HepG2 (cell line): ENCODE results near the gene UNC79. TPM values are rescaled to one million over a fixed set of nuclear protein-coding genes. Genes with fewer than 3 reads are reported as not detected.

Experiments
- ATAC-seq: fragments of 200-7000 bp; cut with Tn5 transposase; 3 replicates; pipeline ENCODE4 v1.9.1; 2020; ENCODE audit warnings: mild to moderate bottlenecking, moderate library complexity
- BruUV-seq: library from RNA; stranded (reverse); fragments of 400-500 nt; replicated peaks from 2 replicates; lab custom pipeline; 2021; lab: Mats Ljungman, UMichigan
- CTCF ChIA-PET: fragments of 300-600 bp; formaldehyde crosslinking; extraction: SDS; loops from one replicate; lab custom pipeline; 2021; ENCODE audit warnings: low total read pairs, inconsistent platforms, low intra/inter-chr PET ratio; lab: Yijun Ruan, JAX
- POLR2A ChIA-PET: fragments of 350-600 bp; sonication (Branson Sonifier 250); formaldehyde crosslinking; loops from one replicate; lab custom pipeline; 2020; ENCODE audit warnings: antibody characterized with exemption, inconsistent platforms; lab: Yijun Ruan, JAX
- DNase-seq: peaks from one replicate; pipeline ENCODE4 v3.0.0-alpha.2; 2015; ENCODE audit warnings: low spot score
- FAIRE-seq: peaks from 3 replicates; lab custom pipeline; 2011; peaks lifted over from hg19 to GRCh38; lab: Jason Lieb, UNC
- H2AFZ ChIP-seq: one replicate; pipeline ENCODE4 v1.6.1; 2011; ENCODE audit warnings: low read length, inconsistent platforms
- H3K27ac ChIP-seq: fragments of 300-600 bp; 3 replicates; pipeline ENCODE4 v1.8.0; 2011; ENCODE audit warnings: mixed run types, mild to moderate bottlenecking, mixed read lengths, low read length, inconsistent platforms; ENCODE audit not compliant: insufficient read depth; ENCODE audit errors: extremely low read length
- H3K27me3 ChIP-seq, 2 experiments: fragments of 200-600 bp in 1 of 2; 2 replicates in 1 of 2; 3 replicates in 1 of 2; pipeline versions ENCODE4 v1.6.0 to v1.8.0; 2011; ENCODE audit warnings: low read length in 2 of 2, mild to moderate bottlenecking in 2 of 2, moderate library complexity in 2 of 2, inconsistent platforms in 1 of 2; ENCODE audit not compliant: insufficient read depth in 2 of 2, control insufficient read depth in 1 of 2
- H3K36me3 ChIP-seq, 2 experiments: fragments of 200-600 bp in 1 of 2; replicated peaks in 1 of 2; 2 replicates in 1 of 2; 3 replicates in 1 of 2; pipeline versions ENCODE4 v1.5.1 to v1.8.0; 2011; ENCODE audit warnings: low read length in 2 of 2, inconsistent platforms in 1 of 2; ENCODE audit not compliant: insufficient read depth in 2 of 2, control insufficient read depth in 1 of 2
- H3K4me1 ChIP-seq: 2 replicates; pipeline ENCODE4 v1.5.1; 2012; ENCODE audit warnings: low read length, inconsistent platforms; ENCODE audit not compliant: insufficient read depth
- H3K4me2 ChIP-seq: 2 replicates; pipeline ENCODE4 v1.6.0; 2011; ENCODE audit warnings: low read depth, low read length, inconsistent platforms
- H3K4me3 ChIP-seq, 3 experiments: fragments of 200-600 bp in 1 of 3; sonication (generic), shearing (Covaris generic) in 1 of 3; replicated peaks in 1 of 3; 2 replicates each; pipeline ENCODE4 v1.5.1; 2011 to 2016; ENCODE audit warnings: low read length in 3 of 3, inconsistent platforms in 2 of 3, low read depth in 2 of 3, mild to moderate bottlenecking in 2 of 3, control low read depth in 1 of 3, mixed read lengths in 1 of 3; ENCODE audit not compliant: insufficient read depth in 1 of 3
- H3K79me2 ChIP-seq: one replicate; pipeline ENCODE4 v1.6.1; 2011; ENCODE audit warnings: low read length, inconsistent platforms; ENCODE audit not compliant: insufficient read depth
- H3K9ac ChIP-seq: 2 replicates; pipeline ENCODE4 v1.6.0; 2011; ENCODE audit warnings: mild to moderate bottlenecking, low read depth, low read length, inconsistent platforms; ENCODE audit not compliant: insufficient read depth
- H3K9me3 ChIP-seq: 2 replicates; pipeline ENCODE4 v1.5.1; 2012; ENCODE audit warnings: mild to moderate bottlenecking, low read length
- H4K20me1 ChIP-seq: 2 replicates; pipeline ENCODE4 v1.6.0; 2011; ENCODE audit warnings: inconsistent platforms, mild to moderate bottlenecking, low read length, moderate library complexity; ENCODE audit not compliant: insufficient read depth
- FOXK1 ChIP-seq: sonication (generic); formaldehyde crosslinking; IDR thresholded peaks from 2 replicates; pipeline ENCODE4 v1.4.0; 2020; ENCODE audit warnings: low read depth, missing genetic modification reagents, borderline replicate concordance
- FOXK2 ChIP-seq: fragments of 450-650 bp; IDR thresholded peaks from 2 replicates; pipeline ENCODE4 v1.6.1; 2016
- SP4 ChIP-seq: sonication (generic); formaldehyde crosslinking; IDR thresholded peaks from 2 replicates; pipeline ENCODE4 v1.8.1; 2023; ENCODE audit warnings: mild to moderate bottlenecking, missing genetic modification reagents
- ZBTB2 ChIP-seq: sonication (generic); formaldehyde crosslinking; IDR thresholded peaks from 2 replicates; pipeline ENCODE4 v1.8.0; 2022; ENCODE audit warnings: low read depth, missing genetic modification reagents
- ZBTB26 ChIP-seq: IDR thresholded peaks from 2 replicates; pipeline ENCODE4 v1.6.1; 2016; ENCODE audit warnings: missing compliant biosample characterization, missing genetic modification reagents, borderline replicate concordance
- ZNF276 ChIP-seq: sonication (generic); formaldehyde crosslinking; IDR thresholded peaks from 2 replicates; pipeline ENCODE4 v1.4.0; 2020; ENCODE audit warnings: mild to moderate bottlenecking, low read depth, missing genetic modification reagents
- ZNF383 ChIP-seq: sonication (generic); formaldehyde crosslinking; IDR thresholded peaks from 2 replicates; pipeline ENCODE4 v1.4.0; 2020; ENCODE audit warnings: missing genetic modification reagents, mild to moderate bottlenecking, borderline replicate concordance
- ZNF687 ChIP-seq: sonication (generic); formaldehyde crosslinking; IDR thresholded peaks from 2 replicates; pipeline ENCODE4 v1.5.1; 2020; ENCODE audit warnings: mild to moderate bottlenecking, missing genetic modification reagents, moderate library complexity
- WGBS: methylation state at CpG from one replicate; pipeline ENCODE4 v1.1.6; 2017; ENCODE audit warnings: low lambda C conversion rate; 5-methylcytosine and 5-hydroxymethylcytosine counted together
- in situ Hi-C: cut with HindIII; loops from 2 replicates; pipeline ENCODE4 v1.10.0; 2017; ENCODE audit warnings: low pct_unique_long_range_greater_than_20kb; ENCODE audit not compliant: extremely low pct_ligation_motif_present
- intact Hi-C: fragments of 100-400 bp; cut with micrococcal nuclease; formaldehyde crosslinking; loops from one replicate; pipeline ENCODE4 v1.10.0; 2022; ENCODE audit not compliant: unreplicated experiment
- polyA plus RNA-seq, 8 experiments: library from polyadenylated mRNA; depleted of rRNA in 3 of 8; stranded (reverse) in 7 of 8; unstranded in 1 of 8; fragments of >200 nt; fragmentation: Illumina TruSeq in 4 of 8; extraction: Trizol in 4 of 8; gene quantifications; 2 replicates each; pipeline versions ENCODE4 v1.2.1 to v1.2.3, GENCODE V29; 2011 to 2016; ENCODE audit warnings: low read depth in 4 of 8, missing spikeins in 1 of 8, mixed read lengths in 1 of 8; ENCODE audit not compliant: insufficient read depth in 1 of 8
- total RNA-seq, 5 experiments: library from RNA; depleted of rRNA; stranded (reverse); fragments of >200 nt; fragmentation: Illumina TruSeq; extraction: Trizol; gene quantifications; 2 replicates each; pipeline ENCODE4 v1.2.3, GENCODE V29; 2016; ENCODE audit warnings: low read depth in 1 of 5
- TF ChIP-seq, protein P1 (sequence below): sonication (generic); formaldehyde crosslinking; IDR thresholded peaks from 2 replicates; pipeline ENCODE4 v1.8.1; 2023; ENCODE audit warnings: mild to moderate bottlenecking, inconsistent platforms, moderate library complexity, missing genetic modification reagents, borderline replicate concordance
- TF ChIP-seq, protein P2 (sequence below): fragments of 450-650 bp; IDR thresholded peaks from 2 replicates; pipeline ENCODE4 v1.6.1; 2016

Gene UNC79
- total and polyA plus RNA-seq, 2 of the 13 experiments (the other 11 are each of a cell fraction or from before 2014, with no cell fraction given): under 0.01 TPM; not detected in 1

DNA sequence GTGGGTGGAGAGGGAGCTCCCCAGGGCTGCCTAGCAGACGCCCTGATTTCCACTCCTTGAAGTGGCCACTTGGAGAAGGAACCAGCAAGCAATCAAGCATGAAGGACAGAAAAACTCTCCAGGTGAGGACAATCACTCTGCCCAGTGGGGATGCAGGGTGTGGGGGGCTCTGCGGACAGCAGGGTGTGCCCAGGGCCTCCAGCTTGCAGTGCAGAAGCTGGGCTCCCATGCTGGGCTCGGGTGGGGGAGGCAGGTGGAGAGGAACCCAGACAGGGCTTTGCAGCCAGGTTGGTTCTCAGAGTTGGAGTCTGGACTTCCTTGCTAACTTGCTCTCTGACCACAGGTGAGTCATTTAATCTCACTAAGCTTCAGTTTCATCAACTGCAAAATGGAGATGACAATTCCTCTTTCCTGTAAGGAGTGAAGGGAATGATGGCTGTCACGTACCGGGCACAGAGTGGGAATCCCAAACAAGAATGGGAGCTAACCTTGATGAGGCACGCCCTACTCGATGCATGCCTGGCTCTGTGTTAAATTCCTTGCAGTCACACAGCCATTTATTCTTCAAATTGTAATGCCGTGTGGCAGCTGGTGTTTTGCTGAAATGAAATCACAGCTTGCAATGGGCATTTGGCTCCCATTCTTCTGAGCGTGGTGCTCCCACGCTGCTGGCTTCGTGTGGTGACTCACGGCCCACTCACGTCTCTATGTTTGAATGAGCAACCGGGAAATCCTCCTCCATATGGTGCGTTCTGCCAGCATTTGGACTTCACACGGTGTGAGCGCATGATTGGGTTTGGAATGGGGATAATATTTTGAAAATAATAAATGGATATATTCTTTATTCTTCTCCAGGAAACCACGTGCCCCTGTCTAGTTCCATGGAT lies 282.3 kb downstream of the UNC79 start:
- intact Hi-C loops: no loop called here
- no peak overlapping the region for H3K4me2 ChIP-seq
- no peak overlapping the region for H3K9ac ChIP-seq
- H3K4me1 ChIP-seq: peaks cover 13% of the 10 kb centered on the region
- 19% methylated on average over 16 of the region's 18 CpGs for WGBS
- no peaks in the 10 kb centered on the region for H3K79me2 ChIP-seq
- FAIRE-seq: no peak
- in situ Hi-C loops: no loop called here
- H4K20me1 ChIP-seq: no peaks in the 10 kb centered on the region
- H3K9me3 ChIP-seq: no peaks in the 10 kb centered on the region
- BruUV-seq: no TSS peak
- peaks cover 0 to 22% of the 10 kb centered on the region in 2 experiments; a peak in 3 of 5 replicates for H3K27me3 ChIP-seq
- DNase-seq: no peak
- no peak overlapping the region for H2AFZ ChIP-seq
- ChIA-PET POLR2A (no interaction called here), CTCF (no interaction called here)
- H3K4me3 ChIP-seq: no peak overlapping the region
- no peaks in the 10 kb centered on the region for H3K36me3 ChIP-seq
- no peak overlapping the region for H3K27ac ChIP-seq
- ATAC-seq: no peak
- TF ChIP-seq ZBTB2 (CRISPR knock-in tag): no peak
- TF ChIP-seq ZNF276 (CRISPR knock-in tag): no peak
- no peak for TF ChIP-seq ZNF383 (CRISPR knock-in tag)
- no peak for TF ChIP-seq FOXK2
- no peak for TF ChIP-seq ZNF687 (CRISPR knock-in tag)
- TF ChIP-seq SP4 (CRISPR knock-in tag): no peak
- TF ChIP-seq, protein P1, sequence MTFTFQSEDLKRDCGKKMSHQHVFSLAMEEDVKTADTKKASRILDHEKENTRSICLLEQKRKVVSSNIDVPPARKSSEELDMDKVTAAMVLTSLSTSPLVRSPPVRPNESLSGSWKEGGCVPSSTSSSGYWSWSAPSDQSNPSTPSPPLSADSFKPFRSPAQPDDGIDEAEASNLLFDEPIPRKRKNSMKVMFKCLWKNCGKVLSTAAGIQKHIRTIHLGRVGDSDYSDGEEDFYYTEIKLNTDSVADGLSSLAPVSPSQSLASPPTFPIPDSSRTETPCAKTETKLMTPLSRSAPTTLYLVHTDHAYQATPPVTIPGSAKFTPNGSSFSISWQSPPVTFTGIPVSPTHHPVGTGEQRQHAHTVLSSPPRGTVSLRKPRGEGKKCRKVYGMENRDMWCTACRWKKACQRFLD (CRISPR knock-in tag): no peak
- no peak for TF ChIP-seq ZBTB26 (CRISPR knock-in tag)
- no peak for TF ChIP-seq FOXK1
- TF ChIP-seq, protein P2, sequence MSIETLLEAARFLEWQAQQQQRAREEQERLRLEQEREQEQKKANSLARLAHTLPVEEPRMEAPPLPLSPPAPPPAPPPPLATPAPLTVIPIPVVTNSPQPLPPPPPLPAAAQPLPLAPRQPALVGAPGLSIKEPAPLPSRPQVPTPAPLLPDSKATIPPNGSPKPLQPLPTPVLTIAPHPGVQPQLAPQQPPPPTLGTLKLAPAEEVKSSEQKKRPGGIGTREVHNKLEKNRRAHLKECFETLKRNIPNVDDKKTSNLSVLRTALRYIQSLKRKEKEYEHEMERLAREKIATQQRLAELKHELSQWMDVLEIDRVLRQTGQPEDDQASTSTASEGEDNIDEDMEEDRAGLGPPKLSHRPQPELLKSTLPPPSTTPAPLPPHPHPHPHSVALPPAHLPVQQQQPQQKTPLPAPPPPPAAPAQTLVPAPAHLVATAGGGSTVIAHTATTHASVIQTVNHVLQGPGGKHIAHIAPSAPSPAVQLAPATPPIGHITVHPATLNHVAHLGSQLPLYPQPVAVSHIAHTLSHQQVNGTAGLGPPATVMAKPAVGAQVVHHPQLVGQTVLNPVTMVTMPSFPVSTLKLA: no peak
